HG02763 (cell line): Measurements from ENCODE around the gene CYB5R3.
"Not testable (repeated sequence)": the region's sequence is repeated elsewhere in the genome, so short reads cannot be mapped to it uniquely, and the experiment has no call there.

Experiments used
- ATAC-seq: cut with Tn5 transposase; IDR thresholded peaks from one replicate; pipeline ENCODE4 v1.9.1; 2021; ENCODE audit warnings: mild to moderate bottlenecking, moderate library complexity; ENCODE audit not compliant: unreplicated experiment

The CYB5R3 gene

GRCh38 chr22:42577141-42577540 is 72.1 kb downstream of the CYB5R3 start:
- ATAC-seq = not testable (repeated sequence)

- not testable (repeated sequence) for ATAC-seq
These were observed 73.1 kb downstream of the CYB5R3 start for GRCh38 chr22:42575996-42576574.

- not testable (repeated sequence) for ATAC-seq
These were observed 74.7 kb downstream of the CYB5R3 start for GRCh38 chr22:42574468-42574867.

- not testable (repeated sequence) for ATAC-seq
These were observed 75.1 kb downstream of the CYB5R3 start for GRCh38 chr22:42574046-42574445.

- ATAC-seq = not testable (repeated sequence)
These were observed 78.1 kb downstream of the CYB5R3 start for GRCh38 chr22:42571068-42571467.

GRCh38 chr22:42570580-42570979 is 78.6 kb downstream of the CYB5R3 start:
- ATAC-seq = not testable (repeated sequence)

GRCh38 chr22:42567950-42568349 is 81.2 kb downstream of the CYB5R3 start:
- ATAC-seq = not testable (repeated sequence)
